Gastrocnemius medialis (tissue), 4 donors: ENCODE data around the gene EPN3.

Experiments used
- POLR2A ChIP-seq, 2 donors: fragments of 450-650 bp; IDR thresholded peaks; one replicate each; pipeline ENCODE4 v1.6.1; 2017; ENCODE audit warnings: antibody characterized with exemption in 2 of 2, mild to moderate bottlenecking in 2 of 2, moderate library complexity in 2 of 2
- TF ChIP-seq, protein P1 (sequence below), 5 experiments: fragments of 450-650 bp in 3 of 5; fragments of 200-600 bp in 2 of 5; sonication (generic) in 2 of 5; IDR thresholded peaks in 4 of 5; conservative IDR thresholded peaks in 1 of 5; 1 replicate in 4 of 5; 2 replicates in 1 of 5; pipeline ENCODE4 v1.5.1; 2016 to 2019; ENCODE audit warnings: antibody characterized with exemption in 5 of 5, mild to moderate bottlenecking in 3 of 5, moderate library complexity in 3 of 5

DNA sequence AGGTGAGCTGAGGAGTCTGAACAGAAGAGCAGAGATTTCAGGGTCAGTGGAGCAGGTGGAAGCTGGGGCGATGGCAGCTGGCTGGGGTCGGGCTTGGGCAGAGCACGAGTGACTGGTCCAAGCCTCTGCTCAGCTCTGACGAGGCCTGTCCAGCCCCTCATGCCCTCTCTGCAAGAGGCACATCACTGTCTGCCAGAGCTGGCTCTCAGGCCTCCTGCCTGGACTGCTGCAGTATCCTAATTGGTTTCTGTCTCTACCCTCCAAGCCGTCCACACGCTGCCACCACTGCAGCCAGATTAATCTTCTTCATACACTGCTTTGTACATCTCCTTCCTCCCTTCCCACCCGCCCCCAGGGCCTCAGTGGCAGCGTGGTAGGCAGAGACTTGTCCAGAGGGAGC is 53.4 kb downstream of the EPN3 start:
- TF ChIP-seq, protein P1, sequence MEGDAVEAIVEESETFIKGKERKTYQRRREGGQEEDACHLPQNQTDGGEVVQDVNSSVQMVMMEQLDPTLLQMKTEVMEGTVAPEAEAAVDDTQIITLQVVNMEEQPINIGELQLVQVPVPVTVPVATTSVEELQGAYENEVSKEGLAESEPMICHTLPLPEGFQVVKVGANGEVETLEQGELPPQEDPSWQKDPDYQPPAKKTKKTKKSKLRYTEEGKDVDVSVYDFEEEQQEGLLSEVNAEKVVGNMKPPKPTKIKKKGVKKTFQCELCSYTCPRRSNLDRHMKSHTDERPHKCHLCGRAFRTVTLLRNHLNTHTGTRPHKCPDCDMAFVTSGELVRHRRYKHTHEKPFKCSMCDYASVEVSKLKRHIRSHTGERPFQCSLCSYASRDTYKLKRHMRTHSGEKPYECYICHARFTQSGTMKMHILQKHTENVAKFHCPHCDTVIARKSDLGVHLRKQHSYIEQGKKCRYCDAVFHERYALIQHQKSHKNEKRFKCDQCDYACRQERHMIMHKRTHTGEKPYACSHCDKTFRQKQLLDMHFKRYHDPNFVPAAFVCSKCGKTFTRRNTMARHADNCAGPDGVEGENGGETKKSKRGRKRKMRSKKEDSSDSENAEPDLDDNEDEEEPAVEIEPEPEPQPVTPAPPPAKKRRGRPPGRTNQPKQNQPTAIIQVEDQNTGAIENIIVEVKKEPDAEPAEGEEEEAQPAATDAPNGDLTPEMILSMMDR (IDR thresholded peaks at IDR 0.05 in 4 of 5, conservative IDR thresholded peaks at IDR 0.05 in 1 of 5), result no peak
- no peak for TF ChIP-seq POLR2A (IDR thresholded peaks at IDR 0.05)
